Left ventricle myocardium superior (tissue), 1 donor: ENCODE measurements around the gene FOXI3. TPM values are rescaled to one million over a fixed set of nuclear protein-coding genes. Genes with fewer than 3 reads are reported as not detected.

ENCODE experiments used
- ATAC-seq: fragments of 200-7000 bp; cut with Tn5 transposase; one replicate; pipeline ENCODE4 v1.9.1; 2020; ENCODE audit warnings: mild to moderate bottlenecking, moderate library complexity
- DNase-seq: peaks from one replicate; pipeline ENCODE4 v3.0.0-alpha.2; 2020
- intact Hi-C: fragments of 100-400 bp; cut with micrococcal nuclease; formaldehyde crosslinking; loops from one replicate; pipeline ENCODE4 v1.11.0; 2022
- long read RNA-seq: library from polyadenylated mRNA; unstranded; transcript quantifications from one replicate; pipeline ENCODE4 v2.0.0, GENCODE V29; 2021
- total RNA-seq: library from RNA; stranded (reverse); fragmentation: NEBNext Ultra II Directional; extraction: Animal tissue kit (Norgen Biotek cat#: 25700); gene quantifications from one replicate; pipeline ENCODE4 v1.2.1, GENCODE V29; 2021
- donor health status: DM: no; HTN: yes; CAD: no; lungs with severe emphysema.

Gene FOXI3
- not detected for total RNA-seq
- long read RNA-seq, result 0 reads

- DNase-seq (no peak), ATAC-seq (no peak)
- intact Hi-C loops, result no loop called here
Measured at GRCh38 chr2:88452565-88452905, at the start of gene FOXI3. Gene FOXI3 (minus strand): TSS chr2:88452693. CDS start chr2:88452535, 158 bp downstream.

- intact Hi-C loops, result no loop called here
- ATAC-seq (no peak), DNase-seq (no peak)
Measured at GRCh38 chr2:88500691-88501090, 48.2 kb upstream of the FOXI3 start.

- DNase-seq, result no peak
- no peak for ATAC-seq
Measured at GRCh38 chr2:88499204-88499603, 46.7 kb upstream of the FOXI3 start.

GRCh38 chr2:88493481-88493880 is 41.0 kb upstream of the FOXI3 start:
- intact Hi-C loops, result no loop called here
- ATAC-seq (no peak), DNase-seq (no peak)

More at GRCh38 chr2:88499204-88499603, 46.7 kb upstream of the FOXI3 start:
- intact Hi-C loops, result no loop called here

GRCh38 chr2:88492002-88492401 is 39.5 kb upstream of the FOXI3 start:
- intact Hi-C loops, result no loop called here
- DNase-seq, result no peak

GRCh38 chr2:88489181-88489580 is 36.7 kb upstream of the FOXI3 start:
- DNase-seq (no peak), ATAC-seq (no peak)
- intact Hi-C loops, result no loop called here

More at GRCh38 chr2:88492002-88492401, 39.5 kb upstream of the FOXI3 start:
- no peak for ATAC-seq

GRCh38 chr2:88483200-88483599 is 30.7 kb upstream of the FOXI3 start:
- DNase-seq (no peak), ATAC-seq (no peak)
- intact Hi-C loops, result no loop called here

GRCh38 chr2:88481691-88482336 is 29.3 kb upstream of the FOXI3 start:
- intact Hi-C loops, result no loop called here
- ATAC-seq, result no peak
- DNase-seq, result no peak

- ATAC-seq, result no peak
- DNase-seq, result no peak
- intact Hi-C loops, result no loop called here
Measured at GRCh38 chr2:88472811-88473210, 20.3 kb upstream of the FOXI3 start.

GRCh38 chr2:88471083-88471942 is 18.8 kb upstream of the FOXI3 start:
- ATAC-seq, result no peak
- no peak for DNase-seq
- intact Hi-C loops, result no loop called here

GRCh38 chr2:88469202-88470114 is 17.0 kb upstream of the FOXI3 start:
- DNase-seq (no peak), ATAC-seq (no peak)
- intact Hi-C loops, result no loop called here

GRCh38 chr2:88464153-88464552 is 11.7 kb upstream of the FOXI3 start:
- intact Hi-C loops, result no loop called here
- DNase-seq (no peak), ATAC-seq (no peak)

GRCh38 chr2:88458633-88459032 is 6.1 kb upstream of the FOXI3 start:
- DNase-seq, result no peak
- no peak for ATAC-seq
- intact Hi-C loops, result no loop called here

GRCh38 chr2:88452980-88453582 is 588 bp upstream of the FOXI3 start:
- intact Hi-C loops, result no loop called here
- DNase-seq, result no peak
- ATAC-seq, result no peak

GRCh38 chr2:88451811-88452564 is 505 bp downstream of the FOXI3 start:
- intact Hi-C loops, result no loop called here
- DNase-seq, result no peak
- ATAC-seq, result no peak

- ATAC-seq (no peak), DNase-seq (no peak)
- intact Hi-C loops, result no loop called here
Measured at GRCh38 chr2:88450925-88451810, 1.3 kb downstream of the FOXI3 start.

GRCh38 chr2:88450186-88450585 is 2.3 kb downstream of the FOXI3 start:
- ATAC-seq (no peak), DNase-seq (no peak)
- intact Hi-C loops, result no loop called here

- intact Hi-C loops, result no loop called here
- no peak for ATAC-seq
Measured at GRCh38 chr2:88448248-88448647, 4.2 kb downstream of the FOXI3 start.

More at GRCh38 chr2:88448248-88448647, 4.2 kb downstream of the FOXI3 start:
- DNase-seq, result no peak
